Measurements from ENCODE around the gene CAPN1. TPM values are rescaled to one million over a fixed set of nuclear protein-coding genes. Genes with fewer than 3 reads are reported as not detected.

The CAPN1 gene
- total and polyA plus RNA-seq, 9 of the 15 experiments (the other 6 are each of a cell fraction or from before 2014, with no cell fraction given) = 3.5 to 199 (median 61.6) TPM

- TF ChIP-seq RERE (CRISPR knock-in tag; IDR thresholded peaks at IDR 0.05; ENCODE audit: borderline replicate concordance) (no peak), GTF2E2 (tag; IDR thresholded peaks at IDR 0.05) (peak; percentile 83; the same call in 1 of the 2 replicates), DPF2 (IDR thresholded peaks at IDR 0.05) (no peak), CBX5 (IDR thresholded peaks at IDR 0.05; ENCODE audit: borderline replicate concordance, low read depth) (no peak), ZNF217 (CRISPR knock-in tag; IDR thresholded peaks at IDR 0.05) (no peak), ZKSCAN1 (IDR thresholded peaks at IDR 0.05; ENCODE audit: low read depth, low read length) (no peak), POU5F1 (IDR thresholded peaks at IDR 0.05; ENCODE audit: borderline replicate concordance, low read depth, low read length, partially characterized antibody) (no peak), BRF1 (IDR thresholded peaks at IDR 0.05; ENCODE audit: borderline replicate concordance, extremely low read depth, insufficient read length) (no peak), PTRF (tag; IDR thresholded peaks at IDR 0.05) (no peak), PCBP1 (IDR thresholded peaks at IDR 0.05; ENCODE audit: low read depth, low read length, poor library complexity, severe bottlenecking) (peak; percentile 47), NFYB (IDR thresholded peaks at IDR 0.05; ENCODE audit: extremely low read depth, insufficient read length) (peak; percentile 60), HLTF (IDR thresholded peaks at IDR 0.05) (no peak), HNRNPUL1 (IDR thresholded peaks at IDR 0.05; ENCODE audit: low read length) (no peak), TCF7L2 (IDR thresholded peaks at IDR 0.05; ENCODE audit: low read depth, low read length) (no peak), ZNF3 (CRISPR knock-in tag; IDR thresholded peaks at IDR 0.05) (no peak), ETS1 (conservative IDR thresholded peaks at IDR 0.05; ENCODE audit: control insufficient read depth, low read depth, low read length) (no peak), NR1H2 (CRISPR knock-in tag; IDR thresholded peaks at IDR 0.05) (no peak), LEF1 (IDR thresholded peaks at IDR 0.05) (no peak), TFAM (CRISPR knock-in tag; conservative IDR thresholded peaks at IDR 0.05) (no peak), RCOR1 (IDR thresholded peaks at IDR 0.05; ENCODE audit: borderline replicate concordance in 1 of 2, low read depth in 2 of 2, low read length in 2 of 2) (no peak; a peak in 1 of 4 replicates), ZNF511 (CRISPR knock-in tag; IDR thresholded peaks at IDR 0.05) (peak; percentile 76; the same call in 1 of the 2 replicates), FOXJ3 (CRISPR knock-in tag; IDR thresholded peaks at IDR 0.05) (no peak), RNF2 (IDR thresholded peaks at IDR 0.05) (0 out of 2 replicates have a peak, but pooled peaks have one; percentile 20)
Observed at GRCh38 chr11:65170058-65170534, 11.6 kb upstream of the CAPN1 start, which contains the start of gene SPDYC (continued).

Data from K562 (cell line).